ENCODE measurements around the gene GPR87. TPM values are rescaled to one million over a fixed set of nuclear protein-coding genes. Genes with fewer than 3 reads are reported as not detected.

The GPR87 gene
- total RNA-seq, 1 donor from 2014 or later, result 0.24 TPM

- DNase-seq (no peak), ATAC-seq (no peak)
- TF ChIP-seq, protein P1, sequence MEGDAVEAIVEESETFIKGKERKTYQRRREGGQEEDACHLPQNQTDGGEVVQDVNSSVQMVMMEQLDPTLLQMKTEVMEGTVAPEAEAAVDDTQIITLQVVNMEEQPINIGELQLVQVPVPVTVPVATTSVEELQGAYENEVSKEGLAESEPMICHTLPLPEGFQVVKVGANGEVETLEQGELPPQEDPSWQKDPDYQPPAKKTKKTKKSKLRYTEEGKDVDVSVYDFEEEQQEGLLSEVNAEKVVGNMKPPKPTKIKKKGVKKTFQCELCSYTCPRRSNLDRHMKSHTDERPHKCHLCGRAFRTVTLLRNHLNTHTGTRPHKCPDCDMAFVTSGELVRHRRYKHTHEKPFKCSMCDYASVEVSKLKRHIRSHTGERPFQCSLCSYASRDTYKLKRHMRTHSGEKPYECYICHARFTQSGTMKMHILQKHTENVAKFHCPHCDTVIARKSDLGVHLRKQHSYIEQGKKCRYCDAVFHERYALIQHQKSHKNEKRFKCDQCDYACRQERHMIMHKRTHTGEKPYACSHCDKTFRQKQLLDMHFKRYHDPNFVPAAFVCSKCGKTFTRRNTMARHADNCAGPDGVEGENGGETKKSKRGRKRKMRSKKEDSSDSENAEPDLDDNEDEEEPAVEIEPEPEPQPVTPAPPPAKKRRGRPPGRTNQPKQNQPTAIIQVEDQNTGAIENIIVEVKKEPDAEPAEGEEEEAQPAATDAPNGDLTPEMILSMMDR (IDR thresholded peaks at IDR 0.05), result no peak
- no peaks in the 10 kb centered on the region for H3K36me3 ChIP-seq
- H3K27ac ChIP-seq, result no peak overlapping the region
- no peaks in the 10 kb centered on the region for H3K9me3 ChIP-seq
- H3K4me3 ChIP-seq, result no peak overlapping the region
- intact Hi-C loops (cut with DNase I), result no loop called here
- peaks cover 6% of the 10 kb centered on the region for H3K4me1 ChIP-seq
- H3K27me3 ChIP-seq (ENCODE audit: low read depth), result no peaks in the 10 kb centered on the region
These were observed 8.8 kb downstream of the GPR87 start for GRCh38 chr3:151307583-151308488.

GRCh38 chr3:151307131-151307530 lies 9.5 kb downstream of the GPR87 start:
- Histone ChIP-seq H3K27ac (no peak overlapping the region), H3K27me3 (ENCODE audit: low read depth) (no peaks in the 10 kb centered on the region), H3K4me1 (peaks cover 6% of the 10 kb centered on the region), H3K4me3 (no peak overlapping the region), H3K36me3 (no peaks in the 10 kb centered on the region), H3K9me3 (no peaks in the 10 kb centered on the region)
- intact Hi-C loops (cut with DNase I), result no loop called here
- no peak for ATAC-seq
- TF ChIP-seq, protein P1 (IDR thresholded peaks at IDR 0.05), result no peak
- no peak for DNase-seq

GRCh38 chr3:151306168-151306810 lies 10.3 kb downstream of the GPR87 start:
- no peaks in the 10 kb centered on the region for H3K27me3 ChIP-seq (ENCODE audit: low read depth)
- H3K4me1 ChIP-seq, result peaks cover 6% of the 10 kb centered on the region
- intact Hi-C loops (cut with DNase I), result no loop called here
- H3K36me3 ChIP-seq, result no peaks in the 10 kb centered on the region
- no peaks in the 10 kb centered on the region for H3K9me3 ChIP-seq
- DNase-seq (no peak), ATAC-seq (no peak)
- H3K4me3 ChIP-seq, result no peak overlapping the region
- TF ChIP-seq, protein P1 (IDR thresholded peaks at IDR 0.05), result no peak
- H3K27ac ChIP-seq, result no peak overlapping the region

GRCh38 chr3:151305775-151306151 lies 10.9 kb downstream of the GPR87 start:
- H3K27me3 ChIP-seq (ENCODE audit: low read depth), result no peaks in the 10 kb centered on the region
- peaks cover 6% of the 10 kb centered on the region for H3K4me1 ChIP-seq
- no peaks in the 10 kb centered on the region for H3K9me3 ChIP-seq
- intact Hi-C loops (cut with DNase I), result no loop called here
- no peak overlapping the region for H3K4me3 ChIP-seq
- no peak for DNase-seq
- H3K36me3 ChIP-seq, result no peaks in the 10 kb centered on the region
- no peak for ATAC-seq
- H3K27ac ChIP-seq, result no peak overlapping the region
- TF ChIP-seq, protein P1 (IDR thresholded peaks at IDR 0.05), result no peak

DNA sequence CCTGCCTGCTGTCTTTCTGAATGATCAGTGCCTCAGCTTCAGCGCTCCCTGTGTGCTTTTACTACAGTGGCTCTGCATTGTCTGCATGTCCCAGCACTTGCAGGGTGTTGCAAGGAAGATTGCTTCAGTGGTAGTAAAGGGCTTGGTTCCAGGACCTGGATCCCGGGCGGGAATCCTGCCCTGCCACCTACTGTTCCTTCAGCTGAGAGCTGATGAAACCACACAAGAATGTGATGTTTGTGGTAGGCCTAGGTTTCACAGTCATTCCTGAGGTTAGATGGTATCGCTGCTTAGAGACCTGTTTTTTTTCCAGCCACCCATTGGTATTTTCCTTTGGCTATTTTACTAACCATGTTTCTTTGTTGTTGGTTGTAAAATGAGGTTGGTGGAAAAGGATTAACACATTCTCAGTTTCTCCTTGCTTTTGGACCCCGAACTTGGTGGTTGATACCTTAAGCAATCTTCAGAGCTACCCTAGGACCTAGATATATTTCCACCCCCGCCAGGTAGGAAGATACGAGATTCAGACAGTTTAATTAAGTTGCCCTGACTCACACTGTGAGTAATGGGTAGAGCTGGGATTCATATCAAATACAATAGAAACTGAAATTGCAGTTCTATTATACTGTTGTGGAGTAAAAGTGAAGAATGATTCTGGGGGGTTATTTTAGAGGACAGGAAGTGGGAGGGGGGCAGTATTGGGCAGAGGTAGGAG lies 11.4 kb downstream of the GPR87 start:
- peak; percentile 61 for DNase-seq
- no peak overlapping the region for H3K27ac ChIP-seq
- TF ChIP-seq, protein P1 (IDR thresholded peaks at IDR 0.05), result no peak
- H3K4me1 ChIP-seq, result peaks cover 6% of the 10 kb centered on the region
- intact Hi-C loops (cut with DNase I), result no loop called here
- no peaks in the 10 kb centered on the region for H3K36me3 ChIP-seq
- ATAC-seq, result peak; percentile 86 to 89
- no peaks in the 10 kb centered on the region for H3K27me3 ChIP-seq (ENCODE audit: low read depth)
- no peak overlapping the region for H3K4me3 ChIP-seq
- H3K9me3 ChIP-seq, result no peaks in the 10 kb centered on the region

All from lower lobe of right lung (tissue), 2 donors.